ENCODE measurements around the gene ABCC8.

ABCC8 gene

DNA sequence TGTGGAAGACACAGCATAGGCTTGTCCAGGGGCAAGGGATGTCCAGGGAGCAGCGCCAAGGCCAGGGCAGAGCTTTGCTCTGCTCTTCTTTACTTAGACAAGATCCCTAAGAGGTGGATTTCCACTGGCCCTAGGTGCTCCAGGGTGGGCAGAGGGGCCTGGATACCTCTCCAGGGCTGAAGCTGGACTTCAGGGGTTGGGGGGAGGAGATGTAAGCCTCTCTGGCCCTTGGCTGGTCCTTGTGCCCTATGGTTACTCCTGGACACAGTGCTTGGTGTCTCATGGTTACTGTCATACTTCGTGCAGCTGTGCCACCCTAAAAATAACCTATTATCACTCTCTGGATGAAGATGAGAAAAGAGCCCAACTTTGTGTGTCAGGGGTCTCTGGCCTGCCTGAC, 75.3 kb downstream of the ABCC8 start:
- DNase-seq, result no peak

- no peak for DNase-seq
Observed at GRCh38 chr11:17400048-17400775, 76.4 kb downstream of the ABCC8 start.

DNA sequence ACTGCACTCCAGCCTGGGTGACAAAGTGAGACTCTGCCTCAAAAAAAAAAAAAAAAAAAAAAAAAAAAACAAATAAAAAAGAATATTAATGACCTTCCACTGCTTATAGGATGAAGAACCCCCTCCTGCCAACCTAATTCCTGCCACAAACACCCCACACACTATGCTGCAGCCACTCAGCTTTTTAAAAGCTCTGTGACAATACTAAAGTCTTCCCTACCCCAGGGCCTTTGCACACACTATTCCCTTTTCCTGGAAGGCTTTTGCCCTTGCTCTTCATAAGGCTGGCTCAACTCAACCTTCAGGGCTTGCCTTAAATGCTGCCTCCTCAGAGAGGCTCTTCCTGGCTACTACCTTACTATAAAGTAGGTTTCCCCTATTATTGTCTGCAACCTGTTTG, 77.4 kb downstream of the ABCC8 start:
- no peak for DNase-seq

DNA sequence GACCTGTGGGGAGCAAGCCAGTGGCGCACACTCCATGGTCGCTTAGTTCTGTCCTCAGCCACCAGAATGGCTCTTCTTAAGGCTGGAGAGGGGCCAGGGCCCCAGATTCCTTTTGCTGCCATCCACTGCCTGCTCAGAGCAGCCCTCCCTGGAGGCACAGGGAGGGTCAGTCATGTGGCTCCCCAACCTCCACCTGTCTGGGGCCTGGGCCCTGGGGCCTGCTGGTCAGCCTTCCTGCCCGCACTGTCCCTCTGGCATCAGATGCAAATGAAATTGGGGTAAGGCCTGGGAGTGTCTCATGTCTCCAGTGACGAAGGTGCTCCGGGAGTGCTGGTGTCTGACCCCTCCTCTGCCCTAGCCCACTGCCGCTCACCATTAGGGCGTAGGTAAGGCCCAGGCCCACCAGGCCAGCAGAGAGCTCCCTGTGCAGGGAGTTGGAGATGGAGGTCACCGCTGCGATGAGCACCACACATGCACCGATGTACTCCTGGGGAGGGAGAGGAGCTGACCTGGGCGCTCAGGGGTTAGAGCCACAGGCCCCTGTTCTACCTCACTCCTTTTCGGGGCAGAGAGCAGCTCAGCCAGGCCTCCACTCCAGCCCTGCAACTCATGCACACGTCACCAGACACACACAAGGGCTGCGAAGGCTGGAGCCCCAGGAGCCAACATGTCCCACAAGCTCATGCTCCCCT, 79.2 kb downstream of the ABCC8 start:
- DNase-seq, result no peak

DNA sequence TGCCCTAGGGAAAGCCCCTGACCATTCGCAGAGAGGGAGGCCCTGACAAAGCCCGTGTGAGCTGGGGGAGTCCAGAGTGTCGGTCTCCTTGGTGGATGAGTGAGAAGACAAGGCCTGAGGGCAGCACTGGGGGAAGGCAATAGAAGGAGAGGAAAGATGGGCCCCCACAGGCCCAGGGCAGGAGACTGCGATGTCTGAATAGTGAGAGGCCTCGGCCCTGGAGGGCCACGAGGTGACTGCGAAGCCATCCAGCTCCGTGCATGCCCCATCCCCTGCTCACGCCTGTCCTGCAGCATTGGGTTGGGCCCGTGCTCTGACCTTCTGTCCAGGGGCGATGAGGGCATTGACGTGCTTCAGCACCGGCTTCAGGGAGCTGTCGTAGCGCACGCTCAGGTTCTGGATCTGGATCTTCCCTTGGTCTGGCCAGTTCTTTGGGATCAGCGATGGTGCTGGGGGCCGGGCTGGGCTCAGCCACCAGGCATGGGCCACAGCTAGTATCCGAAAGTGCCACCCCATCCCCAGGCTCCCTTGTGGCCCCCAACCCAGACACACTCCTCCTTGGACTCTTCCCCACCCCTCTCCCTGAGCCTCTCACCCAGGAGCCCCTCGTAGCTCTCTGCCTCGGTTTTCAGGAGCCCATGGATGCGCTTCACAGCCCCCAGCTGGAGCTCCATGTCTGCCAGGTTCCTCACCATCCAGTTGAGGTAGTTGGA, 79.9 kb downstream of the ABCC8 start:
- DNase-seq, result no peak

DNA sequence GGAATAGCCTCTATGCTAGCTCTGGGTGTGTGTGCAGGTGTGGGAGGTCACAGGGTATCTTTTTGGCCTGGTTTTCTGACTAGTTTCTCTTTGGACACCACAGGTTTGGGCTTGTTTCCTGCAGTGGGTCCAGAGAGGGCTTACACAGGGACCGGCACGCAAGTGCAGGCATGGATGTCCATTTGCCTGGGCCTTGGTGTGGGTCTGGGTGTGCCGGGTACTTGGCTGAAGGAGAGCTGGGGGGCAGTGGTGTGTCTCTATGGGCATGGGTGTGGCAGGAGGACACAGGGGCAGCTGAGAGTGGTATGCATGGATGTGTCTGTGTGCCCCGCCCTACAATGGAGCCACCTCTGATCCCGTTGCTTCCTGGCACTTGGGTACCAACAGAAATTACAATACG, 80.7 kb downstream of the ABCC8 start:
- DNase-seq, result no peak

DNA sequence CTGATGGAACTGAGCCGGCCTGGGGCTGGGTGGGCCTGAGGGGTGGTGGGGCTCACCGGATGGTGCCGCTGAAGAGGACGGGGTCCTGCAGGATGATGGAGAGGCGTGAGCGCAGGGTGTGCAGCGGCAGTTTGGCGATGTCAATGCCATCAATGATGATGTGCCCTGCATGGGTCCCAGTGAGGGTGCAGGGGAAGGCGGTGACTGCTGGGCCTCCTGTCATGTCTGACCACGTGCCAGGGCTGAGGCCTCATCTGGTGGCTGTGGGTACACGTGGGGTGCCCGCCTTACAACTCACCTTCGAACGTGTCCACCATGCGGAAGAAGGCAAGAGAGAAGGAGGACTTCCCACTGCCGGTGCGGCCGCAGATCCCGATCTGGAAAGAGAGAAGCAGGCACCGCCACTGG, 81.1 kb downstream of the ABCC8 start:
- DNase-seq, result peak; percentile 69

DNA sequence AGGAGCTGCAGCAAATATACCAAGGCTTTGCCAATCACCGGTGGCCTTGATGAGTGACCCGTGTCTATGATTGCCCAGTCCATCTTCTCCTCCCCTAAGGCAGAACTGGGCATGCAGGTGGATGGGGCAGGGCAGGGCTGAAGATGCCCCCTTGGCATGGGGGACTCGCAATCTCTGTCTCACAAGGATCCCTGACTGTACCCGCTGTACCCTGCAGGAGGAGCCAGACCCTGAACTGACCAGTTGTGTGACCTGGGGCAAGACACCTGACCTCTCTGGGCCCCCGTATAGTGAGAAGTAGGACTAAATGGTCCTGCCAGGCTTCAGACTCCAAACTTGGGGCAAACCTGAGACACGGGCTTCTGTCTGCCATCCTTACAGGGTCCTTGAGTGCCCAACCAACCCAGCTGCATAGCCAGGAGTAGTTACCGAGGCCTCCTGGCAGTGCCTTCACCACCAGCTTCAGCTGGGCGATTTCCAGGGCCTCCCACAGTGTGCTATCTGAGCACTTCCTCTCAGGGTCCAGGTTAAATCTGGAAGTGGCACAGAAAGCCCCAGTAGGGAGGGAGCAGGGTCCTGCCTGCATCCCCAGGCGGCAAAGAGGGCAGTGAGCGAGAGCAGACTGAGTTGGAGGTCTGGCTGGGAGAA, 81.8 kb downstream of the ABCC8 start:
- no peak for DNase-seq

DNA sequence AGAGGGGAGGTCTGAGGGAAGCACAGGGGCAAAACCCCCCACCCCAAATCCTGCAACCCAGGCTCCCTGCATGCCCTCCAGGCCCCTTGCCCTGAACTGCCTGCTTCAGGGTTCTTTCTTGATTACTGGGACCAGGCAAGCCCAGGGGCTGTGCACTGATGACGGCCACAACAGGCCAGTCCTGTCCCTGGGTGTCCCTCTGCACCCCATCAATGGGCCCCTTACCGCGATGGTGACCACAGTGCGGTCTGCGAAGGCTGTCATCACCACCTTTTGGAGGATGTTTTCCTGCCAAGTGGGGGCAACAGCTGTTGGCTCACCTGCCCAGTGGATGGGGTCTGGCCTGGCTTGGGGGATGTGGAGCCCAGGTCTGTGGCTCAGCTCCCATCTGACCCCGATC, 83.2 kb downstream of the ABCC8 start:
- no peak for DNase-seq

GRCh38 chr11:17392872-17393271, 83.8 kb downstream of the ABCC8 start:
- DNase-seq, result no peak

DNA sequence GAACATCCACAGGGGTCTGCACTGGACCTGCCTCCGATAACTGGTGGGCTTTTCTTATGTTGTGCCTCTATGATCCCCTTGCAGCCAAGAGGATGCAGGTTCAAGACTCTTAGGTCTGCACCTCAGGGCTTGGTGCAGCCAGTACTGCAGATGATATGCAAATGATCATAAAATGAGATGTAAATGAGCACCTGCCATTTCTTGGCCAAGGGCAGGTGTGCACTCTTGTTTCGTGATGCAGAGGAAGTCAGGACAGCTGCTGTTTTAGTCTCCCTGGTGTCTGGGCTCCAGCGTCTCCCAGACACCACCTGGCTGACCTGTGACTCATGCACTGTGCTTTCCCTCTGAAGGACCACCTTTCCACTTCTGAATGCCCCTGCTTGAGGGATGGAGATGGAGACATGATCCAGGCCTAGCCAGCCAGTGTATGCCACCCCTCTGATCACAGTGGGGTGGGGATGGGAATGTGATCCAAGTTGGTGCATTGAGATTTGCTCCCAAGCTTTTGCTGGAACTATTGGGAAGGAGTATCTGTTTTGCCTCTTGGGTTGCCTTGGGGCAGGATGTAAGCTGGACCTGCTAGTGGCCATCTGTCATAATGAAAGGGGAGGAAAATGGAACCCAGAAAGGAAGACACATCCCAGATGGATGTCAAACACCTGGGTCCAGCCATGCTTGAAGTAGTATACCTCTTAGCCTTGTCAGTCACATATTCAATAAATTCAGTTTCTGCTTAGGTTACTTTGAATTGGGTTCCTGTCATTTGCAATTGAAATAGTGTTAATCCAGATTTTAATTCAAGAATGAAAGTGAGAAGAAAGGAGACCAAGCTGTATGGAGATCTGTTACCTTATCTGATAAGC, 84.9 kb downstream of the ABCC8 start:
- DNase-seq, result peak; percentile 84

- no peak for DNase-seq
Observed at GRCh38 chr11:17389957-17390649, 86.5 kb downstream of the ABCC8 start.

- peak; percentile 88 for DNase-seq
Observed at GRCh38 chr11:17389211-17389956, 87.3 kb downstream of the ABCC8 start.

- peak; percentile 52 for DNase-seq
Observed at GRCh38 chr11:17388609-17389210, 87.9 kb downstream of the ABCC8 start, which contains the start of gene KCNJ11. Gene KCNJ11 (minus strand): TSS chr11:17388659. CDS start chr11:17388091, 568 bp downstream.

- no peak for DNase-seq
Observed at GRCh38 chr11:17387811-17388210, 88.8 kb downstream of the ABCC8 start.

- DNase-seq, result no peak
Observed at GRCh38 chr11:17387254-17387653, 89.4 kb downstream of the ABCC8 start.

GRCh38 chr11:17386331-17387084, 90.1 kb downstream of the ABCC8 start:
- DNase-seq, result no peak

DNA sequence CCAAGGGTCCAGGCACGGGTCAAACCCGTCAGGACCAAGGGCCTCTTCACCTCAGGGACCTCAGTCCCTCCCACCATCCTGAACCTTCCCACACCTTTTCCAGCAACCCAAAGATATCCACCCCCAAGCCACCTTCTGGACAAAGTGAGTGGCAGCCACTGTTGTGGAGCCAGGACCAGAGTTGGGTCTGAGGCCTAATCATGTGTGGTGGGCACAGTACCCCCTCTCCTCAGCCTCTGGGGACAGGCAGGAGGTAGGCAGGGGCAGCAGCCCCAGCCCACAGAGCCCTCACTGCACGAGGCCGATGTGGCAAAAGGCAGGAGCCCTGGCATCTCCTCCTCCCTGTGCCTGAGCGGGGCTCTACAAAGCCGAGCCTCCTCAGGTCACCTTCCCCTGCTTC, 90.7 kb downstream of the ABCC8 start:
- DNase-seq, result no peak

- DNase-seq, result no peak
Observed at GRCh38 chr11:17385492-17385891, 91.2 kb downstream of the ABCC8 start.
